HepG2 (cell line): ENCODE results near the gene STAT6. TPM values are rescaled to one million over a fixed set of nuclear protein-coding genes. Genes with fewer than 3 reads are reported as not detected.
A peak's percentile ranks its signal among the peaks of the same experiment; 100 is the strongest.

Source experiments
- BCL6 ChIP-seq: IDR thresholded peaks from 2 replicates; pipeline ENCODE4 v1.6.1; 2016; ENCODE audit warnings: missing genetic modification reagents, missing compliant biosample characterization
- CCDC6 ChIP-seq: sonication (generic); formaldehyde crosslinking; IDR thresholded peaks from 2 replicates; pipeline ENCODE4 v1.8.1; 2022; ENCODE audit warnings: mild to moderate bottlenecking, missing genetic modification reagents, moderate library complexity
- HNRNPL ChIP-seq: fragments of 200-400 bp; formaldehyde crosslinking; IDR thresholded peaks from 2 replicates; pipeline ENCODE4 v1.6.1; 2017; ENCODE audit warnings: mild to moderate bottlenecking, low read depth, low read length
- KLF11 ChIP-seq: IDR thresholded peaks from 2 replicates; pipeline ENCODE4 v1.6.1; 2016; ENCODE audit warnings: missing compliant biosample characterization
- NFE2L1 ChIP-seq: sonication (generic); formaldehyde crosslinking; IDR thresholded peaks from 2 replicates; pipeline ENCODE4 v1.4.0; 2020; ENCODE audit warnings: missing genetic modification reagents, mild to moderate bottlenecking, borderline replicate concordance
- PCBP1 ChIP-seq: fragments of 200-400 bp; formaldehyde crosslinking; IDR thresholded peaks from 2 replicates; pipeline ENCODE4 v1.6.1; 2017; ENCODE audit warnings: mild to moderate bottlenecking, low read depth, low read length, borderline replicate concordance
- RFX5 ChIP-seq: IDR thresholded peaks from 2 replicates; pipeline ENCODE4 v1.6.1; 2011; ENCODE audit warnings: low read depth, low read length, improper control_type of control experiment
- TRAFD1 ChIP-seq: sonication (generic); formaldehyde crosslinking; IDR thresholded peaks from 2 replicates; pipeline ENCODE4 v1.5.1; 2020; ENCODE audit warnings: missing genetic modification reagents, mild to moderate bottlenecking, borderline replicate concordance
- ZBTB10 ChIP-seq: sonication (generic); formaldehyde crosslinking; IDR thresholded peaks from 2 replicates; pipeline ENCODE4 v1.4.0; 2020; ENCODE audit warnings: missing genetic modification reagents, borderline replicate concordance
- ZC3H13 ChIP-seq: sonication (generic); formaldehyde crosslinking; IDR thresholded peaks from 2 replicates; pipeline ENCODE4 v1.8.1; 2023; ENCODE audit warnings: mild to moderate bottlenecking, missing genetic modification reagents, moderate library complexity
- ZKSCAN5 ChIP-seq: sonication (generic); formaldehyde crosslinking; IDR thresholded peaks from 2 replicates; pipeline ENCODE4 v1.5.1; 2020; ENCODE audit warnings: mild to moderate bottlenecking, missing genetic modification reagents
- ZNF362 ChIP-seq: sonication (generic); formaldehyde crosslinking; IDR thresholded peaks from 2 replicates; pipeline ENCODE4 v1.4.0; 2020; ENCODE audit warnings: missing genetic modification reagents, mild to moderate bottlenecking, borderline replicate concordance
- ZNF441 ChIP-seq: sonication (generic); formaldehyde crosslinking; IDR thresholded peaks from 2 replicates; pipeline ENCODE4 v1.7.0; 2021; ENCODE audit warnings: missing genetic modification reagents, borderline replicate concordance
- ZNF646 ChIP-seq: sonication (generic); formaldehyde crosslinking; IDR thresholded peaks from 2 replicates; pipeline ENCODE4 v1.9.0; 2021; ENCODE audit warnings: mild to moderate bottlenecking, missing genetic modification reagents
- polyA plus RNA-seq, 8 experiments: library from polyadenylated mRNA; depleted of rRNA in 3 of 8; stranded (reverse) in 7 of 8; unstranded in 1 of 8; fragments of >200 nt; fragmentation: Illumina TruSeq in 4 of 8; extraction: Trizol in 4 of 8; gene quantifications; 2 replicates each; pipeline versions ENCODE4 v1.2.1 to v1.2.3, GENCODE V29; 2011 to 2016; ENCODE audit warnings: low read depth in 4 of 8, missing spikeins in 1 of 8, mixed read lengths in 1 of 8; ENCODE audit not compliant: insufficient read depth in 1 of 8
- total RNA-seq, 5 experiments: library from RNA; depleted of rRNA; stranded (reverse); fragments of >200 nt; fragmentation: Illumina TruSeq; extraction: Trizol; gene quantifications; 2 replicates each; pipeline ENCODE4 v1.2.3, GENCODE V29; 2016; ENCODE audit warnings: low read depth in 1 of 5
- TF ChIP-seq, protein P1 (sequence below): conservative IDR thresholded peaks from 2 replicates; pipeline ENCODE4 v1.6.1; 2018; ENCODE audit warnings: missing genetic modification reagents

The STAT6 gene
- total and polyA plus RNA-seq, 2 of the 13 experiments (the other 11 are each of a cell fraction or from before 2014, with no cell fraction given): 28.0 to 62.2 TPM

- TF ChIP-seq ZNF646 (CRISPR knock-in tag): no peak
- TF ChIP-seq, protein P1, sequence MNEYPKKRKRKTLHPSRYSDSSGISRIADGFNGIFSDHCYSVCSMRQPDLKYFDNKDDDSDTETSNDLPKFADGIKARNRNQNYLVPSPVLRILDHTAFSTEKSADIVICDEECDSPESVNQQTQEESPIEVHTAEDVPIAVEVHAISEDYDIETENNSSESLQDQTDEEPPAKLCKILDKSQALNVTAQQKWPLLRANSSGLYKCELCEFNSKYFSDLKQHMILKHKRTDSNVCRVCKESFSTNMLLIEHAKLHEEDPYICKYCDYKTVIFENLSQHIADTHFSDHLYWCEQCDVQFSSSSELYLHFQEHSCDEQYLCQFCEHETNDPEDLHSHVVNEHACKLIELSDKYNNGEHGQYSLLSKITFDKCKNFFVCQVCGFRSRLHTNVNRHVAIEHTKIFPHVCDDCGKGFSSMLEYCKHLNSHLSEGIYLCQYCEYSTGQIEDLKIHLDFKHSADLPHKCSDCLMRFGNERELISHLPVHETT: no peak
- no peak for TF ChIP-seq ZNF441 (CRISPR knock-in tag)
- no peak for TF ChIP-seq RFX5
- no peak; the same call in 1 of the 2 replicates for TF ChIP-seq KLF11
- TF ChIP-seq ZC3H13 (CRISPR knock-in tag): no peak
- 0 out of 2 replicates have a peak, but pooled peaks have one; percentile 50 for TF ChIP-seq CCDC6 (CRISPR knock-in tag)
- TF ChIP-seq BCL6: no peak
- TF ChIP-seq HNRNPL: no peak
- no peak for TF ChIP-seq ZBTB10 (CRISPR knock-in tag)
- no peak for TF ChIP-seq TRAFD1 (CRISPR knock-in tag)
- TF ChIP-seq PCBP1: no peak
- TF ChIP-seq NFE2L1 (CRISPR knock-in tag): no peak
- no peak for TF ChIP-seq ZNF362 (CRISPR knock-in tag)
- TF ChIP-seq ZKSCAN5: no peak
Measured at GRCh38 chr12:57127726-57128518, 16.8 kb upstream of the STAT6 start, which contains the start of gene LRP1 (continued).
